ENCODE data around the gene FAIM2.

Gene FAIM2

DNA sequence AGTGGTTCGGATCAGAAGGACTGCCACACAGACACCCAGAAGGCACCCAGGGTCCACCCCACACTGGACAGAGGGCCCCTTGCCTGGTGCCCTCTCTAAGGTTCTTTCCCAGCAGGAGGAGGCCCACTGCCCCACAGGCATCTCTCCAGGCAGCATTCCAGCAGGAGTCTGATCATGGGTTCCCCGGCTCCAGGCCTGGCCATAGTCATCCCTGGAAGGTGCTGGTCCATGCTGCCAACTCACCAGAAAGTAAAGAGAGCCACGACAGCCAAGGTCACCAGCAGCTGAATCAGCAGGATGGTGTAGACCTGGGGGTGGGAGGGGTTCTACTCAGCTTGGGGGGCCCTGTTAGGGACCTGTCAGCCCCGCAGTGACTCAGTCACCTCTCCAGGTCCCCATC lies 6.4 kb downstream of the FAIM2 start:
- no peak overlapping the region for H3K4me3 ChIP-seq (ENCODE audit: low read depth, low read length)
- TF ChIP-seq, protein P1, sequence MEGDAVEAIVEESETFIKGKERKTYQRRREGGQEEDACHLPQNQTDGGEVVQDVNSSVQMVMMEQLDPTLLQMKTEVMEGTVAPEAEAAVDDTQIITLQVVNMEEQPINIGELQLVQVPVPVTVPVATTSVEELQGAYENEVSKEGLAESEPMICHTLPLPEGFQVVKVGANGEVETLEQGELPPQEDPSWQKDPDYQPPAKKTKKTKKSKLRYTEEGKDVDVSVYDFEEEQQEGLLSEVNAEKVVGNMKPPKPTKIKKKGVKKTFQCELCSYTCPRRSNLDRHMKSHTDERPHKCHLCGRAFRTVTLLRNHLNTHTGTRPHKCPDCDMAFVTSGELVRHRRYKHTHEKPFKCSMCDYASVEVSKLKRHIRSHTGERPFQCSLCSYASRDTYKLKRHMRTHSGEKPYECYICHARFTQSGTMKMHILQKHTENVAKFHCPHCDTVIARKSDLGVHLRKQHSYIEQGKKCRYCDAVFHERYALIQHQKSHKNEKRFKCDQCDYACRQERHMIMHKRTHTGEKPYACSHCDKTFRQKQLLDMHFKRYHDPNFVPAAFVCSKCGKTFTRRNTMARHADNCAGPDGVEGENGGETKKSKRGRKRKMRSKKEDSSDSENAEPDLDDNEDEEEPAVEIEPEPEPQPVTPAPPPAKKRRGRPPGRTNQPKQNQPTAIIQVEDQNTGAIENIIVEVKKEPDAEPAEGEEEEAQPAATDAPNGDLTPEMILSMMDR (IDR thresholded peaks at IDR 0.05; ENCODE audit: low read depth, low read length, missing control alignments), result no peak
- no peak for DNase-seq (ENCODE audit: low read depth)

DNA sequence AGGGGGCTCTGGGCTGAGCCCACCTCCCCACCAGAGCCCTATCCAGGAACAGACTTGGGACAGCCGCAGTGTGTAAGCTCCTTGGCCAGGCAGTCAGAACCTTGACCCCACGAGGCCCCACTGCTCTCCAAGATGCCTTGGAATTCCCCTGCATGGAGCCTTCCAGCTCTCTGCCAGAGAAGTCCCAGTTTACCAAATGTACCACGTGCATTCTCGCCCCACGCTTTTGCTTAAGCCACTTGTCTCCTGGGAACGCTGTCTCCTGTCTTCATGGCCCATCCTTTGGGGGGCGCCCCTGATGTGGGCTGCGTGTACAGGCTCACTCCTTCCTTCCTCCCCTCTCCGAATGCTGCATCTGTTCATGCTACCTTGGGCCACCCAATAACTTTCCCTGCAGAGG lies 7.9 kb downstream of the FAIM2 start:
- DNase-seq (ENCODE audit: low read depth), result no peak
- TF ChIP-seq, protein P1 (IDR thresholded peaks at IDR 0.05; ENCODE audit: low read depth, low read length, missing control alignments), result no peak
- H3K4me3 ChIP-seq (ENCODE audit: low read depth, low read length), result no peak overlapping the region

DNA sequence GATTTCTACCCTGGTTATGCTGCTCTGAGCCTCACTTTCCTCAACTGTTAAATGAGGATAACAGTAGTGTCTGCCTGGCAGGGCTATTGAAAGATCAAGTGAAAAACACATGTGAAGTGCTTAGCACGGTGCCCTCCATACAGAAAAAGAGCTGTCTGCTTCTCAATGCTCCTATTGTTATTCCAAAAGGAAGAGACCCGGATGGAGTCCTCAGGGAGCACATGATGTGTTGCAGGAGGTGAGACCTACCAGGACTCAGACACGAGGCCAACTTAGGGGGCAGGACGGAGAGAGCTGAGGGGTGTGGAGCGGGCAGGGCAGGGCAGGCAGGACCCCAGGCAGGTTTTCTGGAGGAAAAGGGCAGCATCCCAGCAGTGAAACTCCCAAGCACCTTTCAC lies 8.9 kb downstream of the FAIM2 start:
- DNase-seq (ENCODE audit: low read depth), result no peak
- H3K4me3 ChIP-seq (ENCODE audit: low read depth, low read length), result no peak overlapping the region
- TF ChIP-seq, protein P1 (IDR thresholded peaks at IDR 0.05; ENCODE audit: low read depth, low read length, missing control alignments), result no peak

DNA sequence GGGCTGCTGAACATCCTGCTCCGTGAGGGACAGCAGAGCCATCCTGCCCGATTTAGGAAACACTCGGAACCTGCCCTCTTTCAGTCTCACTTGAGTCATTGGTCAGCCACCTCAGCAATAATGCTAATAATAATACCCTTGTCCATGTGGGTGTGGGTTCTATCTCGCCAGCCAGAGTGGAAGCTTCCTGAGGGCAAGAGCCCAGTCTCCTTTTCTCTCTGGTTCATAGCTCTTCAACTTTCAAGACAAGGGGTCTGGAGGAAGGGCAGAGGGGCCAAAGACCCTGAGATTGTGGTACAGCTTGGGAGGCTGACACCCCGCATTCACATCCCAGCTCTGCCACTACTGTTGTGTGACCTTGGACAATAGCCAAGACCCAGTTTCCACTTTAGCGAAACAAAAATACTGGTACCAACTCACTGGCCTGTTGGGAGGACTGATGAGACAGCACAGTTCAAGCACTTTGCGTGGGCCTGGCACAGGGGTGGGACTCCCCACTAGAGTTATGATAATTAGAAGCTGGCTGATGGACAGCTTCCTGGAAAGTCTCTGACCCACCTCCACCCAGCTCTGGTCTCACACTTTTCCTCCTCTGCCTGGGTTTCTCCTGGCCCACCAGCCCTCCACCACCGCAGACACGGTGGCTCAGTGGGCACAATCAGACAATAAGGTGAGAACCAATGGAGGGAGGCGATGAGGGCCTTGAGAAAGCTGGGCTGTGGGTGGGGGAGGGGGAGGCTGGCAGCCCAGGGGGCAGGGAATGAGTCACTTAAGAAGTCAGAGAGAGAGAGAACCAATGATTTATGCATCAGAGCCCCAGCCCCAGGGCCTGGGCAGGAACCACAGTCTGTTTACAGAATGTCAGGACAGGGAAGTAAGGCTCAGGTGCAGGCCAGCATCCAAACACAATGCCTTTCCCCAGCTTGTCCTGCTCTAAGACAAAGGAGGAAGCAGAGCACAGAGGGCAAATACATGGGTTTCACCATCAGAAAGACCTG lies 9.6 kb downstream of the FAIM2 start:
- TF ChIP-seq, protein P1 (IDR thresholded peaks at IDR 0.05; ENCODE audit: low read depth, low read length, missing control alignments), result no peak
- no peak for DNase-seq (ENCODE audit: low read depth)
- H3K4me3 ChIP-seq (ENCODE audit: low read depth, low read length), result no peak overlapping the region

DNA sequence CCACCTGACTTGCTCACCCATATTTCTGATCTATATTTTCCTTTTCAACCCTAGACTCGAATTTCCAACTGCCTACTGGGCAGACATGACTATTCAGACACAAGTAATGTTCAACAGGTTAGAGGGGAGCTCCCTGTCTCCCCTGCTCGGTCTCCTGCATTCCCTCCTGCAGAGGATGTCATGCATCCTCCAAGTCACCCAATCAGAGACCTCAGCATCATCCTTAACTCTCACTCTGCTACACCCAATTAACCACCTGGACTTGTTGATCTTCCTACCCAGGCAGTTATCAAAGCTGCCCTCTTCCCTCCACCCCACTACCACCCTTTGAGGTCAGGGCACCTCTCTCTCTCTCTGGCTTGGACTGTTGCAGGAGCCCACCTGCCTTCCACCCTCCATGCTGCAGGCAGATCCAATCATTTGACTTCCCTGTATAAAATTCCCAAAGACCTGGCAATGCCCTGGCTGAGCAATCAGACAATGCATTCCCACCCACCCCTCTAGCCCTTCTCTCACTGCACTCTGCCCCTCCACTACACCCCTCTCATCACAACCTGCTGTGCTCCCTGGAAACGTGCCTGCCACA lies 10.9 kb downstream of the FAIM2 start:
- H3K4me3 ChIP-seq (ENCODE audit: low read depth, low read length), result no peak overlapping the region
- no peak for DNase-seq (ENCODE audit: low read depth)
- TF ChIP-seq, protein P1 (IDR thresholded peaks at IDR 0.05; ENCODE audit: low read depth, low read length, missing control alignments), result no peak

DNA sequence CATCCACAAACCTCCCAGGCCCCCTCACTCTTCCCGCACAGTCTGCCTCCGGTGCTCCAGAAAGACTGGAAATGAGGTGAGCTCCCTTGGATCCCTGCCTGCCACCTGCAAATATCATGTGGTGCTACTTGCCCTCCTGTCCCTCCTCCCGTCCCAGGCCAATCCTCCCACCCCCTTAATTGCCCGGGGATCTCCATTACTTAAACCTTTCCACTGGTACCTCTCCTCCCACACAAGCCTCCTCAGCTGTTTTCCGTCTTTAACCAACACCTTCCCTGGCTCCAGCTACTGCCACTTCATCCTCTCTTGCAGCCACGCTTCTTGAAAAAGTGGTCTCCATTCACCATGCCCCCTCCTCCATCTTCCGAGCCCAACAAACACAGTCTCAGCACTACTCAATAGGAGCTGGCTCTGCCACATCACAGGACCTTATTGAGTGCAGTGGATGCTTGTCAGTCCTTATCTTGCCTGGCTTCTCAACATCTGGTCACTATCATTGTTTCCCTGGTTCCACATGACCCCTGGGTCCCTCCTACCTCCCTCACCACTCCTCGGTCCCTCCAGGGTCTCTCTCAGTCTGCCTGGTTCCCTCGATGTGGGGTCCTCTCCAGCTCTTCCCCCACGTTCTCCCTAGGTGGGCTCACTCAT lies 11.5 kb downstream of the FAIM2 start:
- no peak for DNase-seq (ENCODE audit: low read depth)

More for the DNA sequence above, 11.5 kb downstream of the FAIM2 start:
- no peak overlapping the region for H3K4me3 ChIP-seq (ENCODE audit: low read depth, low read length)
- TF ChIP-seq, protein P1 (IDR thresholded peaks at IDR 0.05; ENCODE audit: low read depth, low read length, missing control alignments), result no peak

Measured in GM12864 (cell line).